Neuronal stem cell (in vitro differentiated cells): ENCODE results near the gene NOL11.

Experiments used
- DNase-seq: peaks from one replicate; pipeline ENCODE4 v3.0.0-alpha.2; 2013; ENCODE audit warnings: low spot score
- H2AFZ ChIP-seq: one replicate; pipeline ENCODE4 v1.6.1; 2013; ENCODE audit warnings: mild to moderate bottlenecking, low read length, inconsistent platforms
- H2AK5ac ChIP-seq: 2 replicates; pipeline ENCODE4 v1.6.1; 2013; ENCODE audit warnings: low read depth, mild to moderate bottlenecking, inconsistent platforms, low read length, moderate library complexity, mixed read lengths
- H2BK120ac ChIP-seq: 2 replicates; pipeline ENCODE4 v1.6.1; 2013; ENCODE audit warnings: low read depth, mild to moderate bottlenecking, inconsistent platforms, low read length, moderate library complexity, mixed read lengths
- H2BK12ac ChIP-seq: one replicate; pipeline ENCODE4 v1.6.1; 2013; ENCODE audit warnings: low read length, inconsistent platforms
- H2BK15ac ChIP-seq: 2 replicates; pipeline ENCODE4 v1.6.1; 2013; ENCODE audit warnings: mild to moderate bottlenecking, low read length, inconsistent platforms, mixed read lengths
- H2BK5ac ChIP-seq: one replicate; pipeline ENCODE4 v1.6.1; 2013; ENCODE audit warnings: inconsistent platforms, mild to moderate bottlenecking, low read length, moderate library complexity
- H3K14ac ChIP-seq: one replicate; pipeline ENCODE4 v1.6.1; 2013; ENCODE audit warnings: low read length, inconsistent platforms
- H3K18ac ChIP-seq: 2 replicates; pipeline ENCODE4 v1.6.1; 2013; ENCODE audit warnings: low read length, inconsistent platforms
- H3K23ac ChIP-seq: 2 replicates; pipeline ENCODE4 v1.6.1; 2013; ENCODE audit warnings: low read depth, mild to moderate bottlenecking, mixed read lengths, low read length, inconsistent platforms; ENCODE audit not compliant: poor library complexity
- H3K27ac ChIP-seq: replicated peaks from 3 replicates; pipeline ENCODE4 v1.5.1; 2013; ENCODE audit warnings: low read length, inconsistent platforms
- H3K27me3 ChIP-seq, 3 experiments: 2 replicates each; pipeline ENCODE4 v1.6.1; 2013; ENCODE audit warnings: low read length in 3 of 3, mild to moderate bottlenecking in 2 of 3, inconsistent platforms in 1 of 3, low read depth in 1 of 3, mixed read lengths in 1 of 3, moderate library complexity in 1 of 3; ENCODE audit not compliant: control insufficient read depth in 3 of 3, insufficient read depth in 3 of 3
- H3K36me3 ChIP-seq, 2 donors: replicated peaks in 1 of 2; 2 replicates each; pipeline ENCODE4 v1.6.1; 2013; ENCODE audit warnings: low read length in 2 of 2; ENCODE audit not compliant: control insufficient read depth in 2 of 2, insufficient read depth in 2 of 2
- H3K4ac ChIP-seq: 2 replicates; pipeline ENCODE4 v1.6.1; 2013; ENCODE audit warnings: inconsistent platforms, mild to moderate bottlenecking, low read length, moderate library complexity
- H3K4me1 ChIP-seq, 2 donors: 1 replicate in 1 of 2; 2 replicates in 1 of 2; pipeline ENCODE4 v1.6.1; 2013; ENCODE audit warnings: low read length in 2 of 2, low read depth in 1 of 2; ENCODE audit not compliant: control insufficient read depth in 2 of 2, insufficient read depth in 1 of 2
- H3K4me2 ChIP-seq: one replicate; pipeline ENCODE4 v1.6.1; 2013; ENCODE audit warnings: mild to moderate bottlenecking, low read length, inconsistent platforms; ENCODE audit not compliant: insufficient read depth, poor library complexity, severe bottlenecking
- H3K4me3 ChIP-seq, 2 donors: 2 replicates each; pipeline ENCODE4 v1.5.1; 2013; ENCODE audit warnings: low read length in 2 of 2, mild to moderate bottlenecking in 2 of 2, inconsistent platforms in 1 of 2, moderate library complexity in 1 of 2
- H3K79me1 ChIP-seq: one replicate; pipeline ENCODE4 v1.6.1; 2013; ENCODE audit warnings: low read depth, mild to moderate bottlenecking, inconsistent platforms, low read length, moderate library complexity
- H3K9ac ChIP-seq: one replicate; pipeline ENCODE4 v1.6.1; 2013; ENCODE audit warnings: mild to moderate bottlenecking, low read depth, low read length, inconsistent platforms; ENCODE audit not compliant: poor library complexity
- H3K9me3 ChIP-seq, 2 donors: replicated peaks in 1 of 2; 2 replicates each; pipeline versions ENCODE3 to v1.6.1; 2013; ENCODE audit warnings: low read length in 2 of 2, mild to moderate bottlenecking in 2 of 2, inconsistent platforms in 1 of 2, low read depth in 1 of 2, mixed read lengths in 1 of 2, moderate library complexity in 1 of 2; ENCODE audit not compliant: control insufficient read depth in 2 of 2, insufficient read depth in 1 of 2
- H4K8ac ChIP-seq: one replicate; pipeline ENCODE4 v1.6.1; 2013; ENCODE audit warnings: low read depth, mild to moderate bottlenecking, inconsistent platforms, low read length, moderate library complexity
- H4K91ac ChIP-seq: one replicate; pipeline ENCODE4 v1.6.1; 2013; ENCODE audit warnings: low read length, low read depth, mild to moderate bottlenecking, inconsistent platforms; ENCODE audit not compliant: poor library complexity
- WGBS, 2 donors: extraction: QIAGEN DNeasy Blood & Tissue Kit; methylation state at CpG; one replicate each; pipeline ENCODE4 v1.1.7; 2013; ENCODE audit warnings: missing lambda C conversion rate in 2 of 2, mixed read lengths in 1 of 2; ENCODE audit not compliant: insufficient read length in 2 of 2, insufficient replicate concordance in 1 of 2; ENCODE audit errors: extremely low coverage in 2 of 2; 5-methylcytosine and 5-hydroxymethylcytosine counted together

The NOL11 gene

GRCh38 chr17:67730731-67731130, 13.0 kb downstream of the NOL11 start:
- Histone ChIP-seq H2BK12ac (no peak overlapping the region), H3K4me2 (no peak overlapping the region), H3K27me3 (no peaks in the 10 kb centered on the region), H3K36me3 (peaks cover 27 to 97% of the 10 kb centered on the region in 2 donors), H2AFZ (no peak overlapping the region), H2BK5ac (no peak overlapping the region), H3K9me3 (peaks cover 6 to 18% of the 10 kb centered on the region in 2 donors), H2AK5ac (no peak overlapping the region), H3K9ac (no peak overlapping the region), H3K79me1 (no peaks in the 10 kb centered on the region), H4K91ac (no peak overlapping the region), H3K27ac (no peak overlapping the region), H3K4ac (no peak overlapping the region), H3K18ac (no peak overlapping the region), H3K14ac (no peak overlapping the region), H2BK15ac (no peak overlapping the region), H3K4me3 (no peak overlapping the region), H2BK120ac (no peak overlapping the region), H3K23ac (no peak overlapping the region), H3K4me1 (no peaks in the 10 kb centered on the region), H4K8ac (no peak overlapping the region)
- no CpG with 5 or more reads among the region's 7 CpGs for whole genome bisulfite sequencing, 2 donors
- DNase-seq, result no peak

- no peak overlapping the region for H2BK12ac ChIP-seq
- no peak overlapping the region for H3K27ac ChIP-seq
- no peak overlapping the region for H3K9ac ChIP-seq
These were observed 15.7 kb downstream of the NOL11 start for GRCh38 chr17:67733449-67733848.

GRCh38 chr17:67737145-67737544, 19.4 kb downstream of the NOL11 start:
- Histone ChIP-seq H3K27ac (no peak overlapping the region), H3K4me1 (no peaks in the 10 kb centered on the region), H2BK12ac (no peak overlapping the region), H3K4me2 (no peak overlapping the region), H4K91ac (no peak overlapping the region), H4K8ac (no peak overlapping the region), H3K36me3 (peaks cover 22 to 98% of the 10 kb centered on the region in 2 donors), H3K9ac (no peak overlapping the region), H2BK15ac (no peak overlapping the region), H2BK5ac (no peak overlapping the region), H2AFZ (no peak overlapping the region), H3K9me3 (no peaks in the 10 kb centered on the region), H3K79me1 (no peaks in the 10 kb centered on the region), H3K18ac (no peak overlapping the region), H3K4ac (no peak overlapping the region), H3K27me3 (no peaks in the 10 kb centered on the region), H2AK5ac (no peak overlapping the region), H3K23ac (no peak overlapping the region), H3K4me3 (no peak overlapping the region), H2BK120ac (no peak overlapping the region), H3K14ac (no peak overlapping the region)
- WGBS, 2 donors, result no CpG with 5 or more reads among the region's 8 CpGs
- no peak for DNase-seq

More at GRCh38 chr17:67733449-67733848, 15.7 kb downstream of the NOL11 start:
- Histone ChIP-seq H3K36me3 (peaks cover 26 to 98% of the 10 kb centered on the region in 2 donors), H3K4me1 (no peaks in the 10 kb centered on the region), H4K8ac (no peak overlapping the region), H3K4me3 (no peak overlapping the region), H3K23ac (no peak overlapping the region), H3K79me1 (no peaks in the 10 kb centered on the region), H2AFZ (no peak overlapping the region), H3K14ac (no peak overlapping the region), H3K4me2 (no peak overlapping the region), H3K18ac (no peak overlapping the region), H2BK5ac (no peak overlapping the region), H3K4ac (no peak overlapping the region), H3K27me3 (no peaks in the 10 kb centered on the region), H3K9me3 (peaks cover 4 to 18% of the 10 kb centered on the region in 2 donors), H2AK5ac (no peak overlapping the region), H2BK15ac (no peak overlapping the region), H2BK120ac (no peak overlapping the region), H4K91ac (no peak overlapping the region)
- no peak for DNase-seq
- no CpG with 5 or more reads among the region's 2 CpGs for WGBS, 2 donors

GRCh38 chr17:67742025-67742424, 24.3 kb downstream of the NOL11 start:
- Histone ChIP-seq H3K4ac (no peak overlapping the region), H3K36me3 (peaks cover 21 to 98% of the 10 kb centered on the region in 2 donors), H3K27ac (no peak overlapping the region), H2AK5ac (no peak overlapping the region), H3K27me3 (no peaks in the 10 kb centered on the region), H3K9me3 (no peaks in the 10 kb centered on the region), H2BK12ac (no peak overlapping the region), H3K14ac (no peak overlapping the region), H3K23ac (no peak overlapping the region), H3K79me1 (no peaks in the 10 kb centered on the region), H2BK120ac (no peak overlapping the region), H3K4me3 (no peak overlapping the region), H2BK15ac (no peak overlapping the region), H2AFZ (no peak overlapping the region), H3K18ac (no peak overlapping the region), H2BK5ac (no peak overlapping the region), H4K8ac (no peak overlapping the region), H4K91ac (no peak overlapping the region), H3K4me1 (no peaks in the 10 kb centered on the region), H3K9ac (no peak overlapping the region), H3K4me2 (no peak overlapping the region)
- no CpG with 5 or more reads among the region's 2 CpGs for WGBS, 2 donors
- no peak for DNase-seq
